CD1c-positive myeloid dendritic cell (primary cell): ENCODE data around the gene SMOC2.

Experiments
- DNase-seq: peaks from one replicate; pipeline ENCODE4 v3.0.0-alpha.2; 2016; ENCODE audit errors: extremely low spot score

SMOC2 gene

GRCh38 chr6:168415098-168415992, 25.6 kb upstream of the SMOC2 start:
- no peak for DNase-seq

GRCh38 chr6:168415993-168416530, 24.9 kb upstream of the SMOC2 start:
- DNase-seq: no peak

GRCh38 chr6:168416531-168416930, 24.5 kb upstream of the SMOC2 start:
- DNase-seq: no peak

GRCh38 chr6:168417191-168417590, 23.8 kb upstream of the SMOC2 start:
- DNase-seq: no peak

GRCh38 chr6:168417679-168418557, 23.1 kb upstream of the SMOC2 start:
- DNase-seq: no peak

- no peak for DNase-seq
Observed at GRCh38 chr6:168418711-168419121, 22.3 kb upstream of the SMOC2 start.

GRCh38 chr6:168419569-168419968, 21.4 kb upstream of the SMOC2 start:
- DNase-seq: no peak

GRCh38 chr6:168420084-168420483, 20.9 kb upstream of the SMOC2 start:
- DNase-seq: no peak

GRCh38 chr6:168420706-168421105, 20.3 kb upstream of the SMOC2 start:
- no peak for DNase-seq

- DNase-seq: no peak
Observed at GRCh38 chr6:168427184-168427583, 13.8 kb upstream of the SMOC2 start.

GRCh38 chr6:168428052-168428826, 12.7 kb upstream of the SMOC2 start:
- DNase-seq: no peak

GRCh38 chr6:168428863-168429262, 12.1 kb upstream of the SMOC2 start:
- DNase-seq: no peak

GRCh38 chr6:168432196-168432595, 8.8 kb upstream of the SMOC2 start:
- no peak for DNase-seq

GRCh38 chr6:168433898-168434297, 7.1 kb upstream of the SMOC2 start:
- DNase-seq: no peak

- no peak for DNase-seq
Observed at GRCh38 chr6:168434505-168434904, 6.5 kb upstream of the SMOC2 start.

- no peak for DNase-seq
Observed at GRCh38 chr6:168437751-168438150, 3.2 kb upstream of the SMOC2 start.

GRCh38 chr6:168438783-168439520, 2.0 kb upstream of the SMOC2 start:
- no peak for DNase-seq

- no peak for DNase-seq
Observed at GRCh38 chr6:168439794-168440450, 1.1 kb upstream of the SMOC2 start.

- DNase-seq: no peak
Observed at GRCh38 chr6:168441434-168442391, 729 bp downstream of the SMOC2 start.
